Adrenal gland (tissue), 5 donors: ENCODE measurements around the gene LINC01488.

ENCODE experiments used
- CTCF ChIP-seq, 6 experiments: fragments of 450-650 bp in 4 of 6; fragments of 200-600 bp in 2 of 6; sonication (generic) in 1 of 6; IDR thresholded peaks; 1 replicate in 5 of 6; 2 replicates in 1 of 6; pipeline versions ENCODE4 v1.5.1 to v1.8.0; 2016 to 2021; ENCODE audit warnings: antibody characterized with exemption in 6 of 6, mild to moderate bottlenecking in 2 of 6, moderate library complexity in 1 of 6
- POLR2A ChIP-seq, 2 donors: fragments of 450-650 bp; IDR thresholded peaks; one replicate each; pipeline ENCODE4 v1.6.1; 2017; ENCODE audit warnings: antibody characterized with exemption in 2 of 2, mild to moderate bottlenecking in 2 of 2, moderate library complexity in 1 of 2
- donor health status: DM: no; HTN: no; CAD: no.

GRCh38 chr11:69509846-69510390 lies 28.5 kb downstream of the LINC01488 start:
- TF ChIP-seq CTCF (IDR thresholded peaks at IDR 0.05) (no peak), POLR2A (IDR thresholded peaks at IDR 0.05) (no peak)
